ENCODE measurements around the gene GRIK4.

GRCh38 chr11:120484722-120485121 is 26.8 kb upstream of the GRIK4 start:
- TF ChIP-seq CTCF (IDR thresholded peaks at IDR 0.05) (no peak), POLR2A (IDR thresholded peaks at IDR 0.05) (no peak), POLR2AphosphoS5 (IDR thresholded peaks at IDR 0.05) (no peak)
